Naive thymus-derived CD4-positive, alpha-beta T cell (primary cell): ENCODE data around the gene RSPH1. TPM values are rescaled to one million over a fixed set of nuclear protein-coding genes. Genes with fewer than 3 reads are reported as not detected.

Source experiments
- ATAC-seq: fragments of 150-1000 bp; cut with Tn5 transposase; 2 replicates; pipeline ENCODE4 v1.10.0; 2021; ENCODE audit warnings: mild to moderate bottlenecking, moderate library complexity
- CTCF ChIA-PET: fragments of 350-600 bp; sonication (Branson Sonifier 250); formaldehyde crosslinking; loops from one replicate; lab custom pipeline; 2021; ENCODE audit warnings: antibody characterized with exemption; lab: Charles Lee
- POLR2A ChIA-PET: fragments of 350-600 bp; sonication (Branson Sonifier 250); formaldehyde crosslinking; loops from one replicate; lab custom pipeline; 2021; ENCODE audit warnings: antibody characterized with exemption, inconsistent platforms; lab: Charles Lee
- DNase-seq, 9 donors: peaks; one replicate each; pipeline versions ENCODE4 v3.0.0 to v3.0.0-alpha.2; 2020 to 2022; ENCODE audit warnings: mixed read lengths in 1 of 9
- H3K27ac ChIP-seq: one replicate; pipeline ENCODE4 v1.7.0; 2013; ENCODE audit warnings: mild to moderate bottlenecking, low read depth, low read length, moderate library complexity
- H3K27me3 ChIP-seq, 2 donors: one replicate each; pipeline ENCODE4 v1.7.0; 2013; ENCODE audit warnings: low read length in 2 of 2, mild to moderate bottlenecking in 2 of 2, moderate library complexity in 2 of 2; ENCODE audit not compliant: control insufficient read depth in 2 of 2, insufficient read depth in 2 of 2
- H3K36me3 ChIP-seq, 3 experiments: 1 replicate in 2 of 3; 2 replicates in 1 of 3; pipeline ENCODE4 v1.7.0; 2013; ENCODE audit warnings: low read length in 3 of 3, mild to moderate bottlenecking in 3 of 3, moderate library complexity in 1 of 3; ENCODE audit not compliant: insufficient read depth in 3 of 3, control insufficient read depth in 2 of 3
- H3K4me1 ChIP-seq, 2 donors: one replicate each; pipeline ENCODE4 v1.7.0; 2013; ENCODE audit warnings: low read length in 2 of 2, mild to moderate bottlenecking in 2 of 2, moderate library complexity in 1 of 2; ENCODE audit not compliant: control insufficient read depth in 2 of 2, insufficient read depth in 2 of 2
- H3K4me3 ChIP-seq: 2 replicates; pipeline ENCODE4 v1.7.0; 2013; ENCODE audit warnings: mild to moderate bottlenecking, low read length
- H3K9me3 ChIP-seq, 3 experiments: 1 replicate in 2 of 3; 2 replicates in 1 of 3; pipeline ENCODE4 v1.7.0; 2013; ENCODE audit warnings: low read length in 3 of 3; ENCODE audit not compliant: control insufficient read depth in 2 of 3
- H3K27ac Mint-ChIP-seq, 9 donors: one replicate each; pipeline ENCODE4 v1.8.0; 2020 to 2022; ENCODE audit warnings: mixed read lengths in 9 of 9, mild to moderate bottlenecking in 8 of 9, moderate library complexity in 5 of 9, inconsistent platforms in 2 of 9
- H3K27me3 Mint-ChIP-seq, 5 donors: one replicate each; pipeline ENCODE4 v1.8.0; 2021 to 2022; ENCODE audit warnings: mixed read lengths in 5 of 5, mild to moderate bottlenecking in 1 of 5
- H3K36me3 Mint-ChIP-seq, 5 donors: one replicate each; pipeline ENCODE4 v1.8.0; 2020 to 2022; ENCODE audit warnings: mixed read lengths in 5 of 5, mild to moderate bottlenecking in 3 of 5, inconsistent platforms in 1 of 5
- H3K4me1 Mint-ChIP-seq, 7 donors: one replicate each; pipeline ENCODE4 v1.8.0; 2020 to 2022; ENCODE audit warnings: mixed read lengths in 7 of 7, mild to moderate bottlenecking in 3 of 7, inconsistent platforms in 1 of 7
- H3K4me3 Mint-ChIP-seq, 10 donors: one replicate each; pipeline ENCODE4 v1.8.0; 2020 to 2022; ENCODE audit warnings: mild to moderate bottlenecking in 10 of 10, mixed read lengths in 10 of 10, moderate library complexity in 6 of 10, inconsistent platforms in 2 of 10
- H3K9me3 Mint-ChIP-seq, 11 donors: one replicate each; pipeline ENCODE4 v1.8.0; 2020 to 2022; ENCODE audit warnings: mixed read lengths in 11 of 11, mild to moderate bottlenecking in 4 of 11, inconsistent platforms in 1 of 11, moderate library complexity in 1 of 11
- intact Hi-C, 2 donors: fragments of 100-400 bp; cut with micrococcal nuclease; formaldehyde crosslinking; loops; one replicate each; pipeline ENCODE4 v1.15.1; 2023
- polyA plus RNA-seq, 2 donors: library from polyadenylated mRNA; unstranded; fragments of 300-500 nt; fragmentation: Illumina TruSeq; gene quantifications; one replicate each; pipeline ENCODE4 v1.2.3, GENCODE V29; 2021
- total RNA-seq, 6 experiments: library from RNA in 5 of 6; stranded (reverse) in 5 of 6; gene quantifications; 1 replicate in 5 of 6; 2 replicates in 1 of 6; pipeline ENCODE4 v1.2.3 and lab custom pipeline; 2021 to 2026

Gene RSPH1
- total and polyA plus RNA-seq, 7 experiments from 2014 or later = 0.27 to 0.40 TPM; not detected in 5

DNA sequence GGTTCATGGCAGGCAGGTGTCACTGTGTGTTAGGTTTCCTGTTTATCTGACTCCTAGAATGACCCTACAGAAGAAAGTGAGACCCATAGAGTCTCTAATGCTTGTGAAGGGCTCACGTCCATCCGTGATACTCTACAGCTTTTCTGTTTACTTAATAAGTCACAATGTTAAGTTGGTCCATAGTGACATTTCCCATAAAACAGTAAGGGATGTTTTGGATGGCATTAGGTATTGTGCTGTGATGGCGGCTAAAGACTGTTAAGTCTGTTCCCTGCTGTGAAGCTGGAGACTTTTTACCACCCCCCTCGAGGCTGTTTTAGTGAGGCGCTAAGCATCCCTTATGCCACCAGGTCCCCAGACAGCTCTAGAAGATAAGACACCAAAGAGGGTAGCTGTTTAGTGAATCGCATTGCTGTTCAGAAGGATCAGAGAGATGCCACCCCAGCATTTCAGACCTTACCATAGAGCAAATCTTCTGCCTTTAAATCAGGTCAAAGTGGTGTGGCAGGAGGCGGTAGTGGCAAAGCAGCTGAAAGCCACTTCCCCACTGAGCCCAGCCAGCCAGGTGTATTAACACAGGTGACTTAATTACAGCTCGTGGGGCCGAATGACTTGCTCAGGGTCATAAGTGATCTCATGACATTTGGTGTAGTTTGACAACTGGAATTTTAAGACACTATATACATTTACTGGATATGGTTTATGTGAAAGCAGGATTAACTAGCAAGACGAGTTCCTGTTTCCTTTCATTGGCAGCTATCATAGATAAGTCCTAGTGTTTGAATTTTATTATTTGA lies 42.7 kb upstream of the RSPH1 start:
- no peaks in the 10 kb centered on the region for H3K9me3 Mint-ChIP-seq
- Histone ChIP-seq H3K36me3 (peaks cover 0 to 42% (median 0%) of the 10 kb centered on the region in 3 experiments), H3K27ac (no peak overlapping the region), H3K4me3 (no peak overlapping the region), H3K4me1 (peaks cover 0 to 5% of the 10 kb centered on the region in 2 donors), H3K27me3 (no peaks in the 10 kb centered on the region), H3K9me3 (no peaks in the 10 kb centered on the region)
- no peak overlapping the region for H3K27ac Mint-ChIP-seq
- POLR2A ChIA-PET = no interaction called here
- intact Hi-C loops = loop anchor here in 1 of 2 donors (5.0 kb wide), 1 partner anchor 71 kb away; no protein-coding TSS in a partner anchor
- H3K4me1 Mint-ChIP-seq = peaks cover 5 to 18% (median 10%) of the 10 kb centered on the region in 7 donors
- DNase-seq = no peak
- no peaks in the 10 kb centered on the region for H3K27me3 Mint-ChIP-seq
- no peak overlapping the region for H3K4me3 Mint-ChIP-seq
- CTCF ChIA-PET = interaction anchor here (1.0 to 1.7 kb wide), 2 partner anchors 23 to 88 kb away, joined by 3 to 4 read pairs; no protein-coding TSS in a partner anchor
- ATAC-seq = no peak
- peaks cover 4 to 45% (median 14%) of the 10 kb centered on the region in 5 donors for H3K36me3 Mint-ChIP-seq

DNA sequence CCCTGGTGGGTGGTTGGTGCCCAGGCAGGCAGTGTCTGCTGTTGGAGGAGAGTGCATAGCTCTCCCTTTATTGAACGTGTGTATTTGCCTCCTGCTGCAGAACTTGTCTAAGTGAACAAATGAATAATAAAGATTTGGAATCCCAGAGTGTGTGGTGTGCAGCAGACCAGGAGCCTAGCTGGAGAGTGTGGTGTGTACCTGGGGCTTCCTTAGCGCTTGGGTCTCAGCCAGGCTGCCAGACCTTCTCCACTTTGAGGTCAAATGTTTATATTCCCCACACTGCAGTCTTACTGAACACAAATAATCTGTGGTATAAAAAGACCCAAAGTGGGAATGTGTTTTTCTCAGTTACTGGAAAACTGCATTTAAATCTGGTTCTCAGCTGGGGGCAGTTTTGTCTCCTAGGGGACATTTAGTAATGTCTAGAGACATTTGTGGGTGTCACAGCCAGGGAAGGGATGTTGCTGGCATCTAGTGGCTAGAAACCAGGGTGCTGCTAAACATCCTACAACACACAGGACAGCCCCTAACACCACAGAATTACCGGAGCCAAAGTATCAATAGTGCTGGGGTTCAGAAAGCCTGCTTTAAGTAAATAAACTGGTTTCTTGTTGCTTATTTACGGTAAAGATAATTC lies 41.2 kb upstream of the RSPH1 start:
- Histone ChIP-seq H3K36me3 (peaks cover 0 to 30% (median 0%) of the 10 kb centered on the region in 3 experiments), H3K9me3 (no peaks in the 10 kb centered on the region), H3K4me1 (peaks cover 0 to 5% of the 10 kb centered on the region in 2 donors), H3K27ac (no peak overlapping the region), H3K4me3 (no peak overlapping the region), H3K27me3 (no peaks in the 10 kb centered on the region)
- ATAC-seq = no peak
- peaks cover 4 to 38% (median 12%) of the 10 kb centered on the region in 5 donors for H3K36me3 Mint-ChIP-seq
- intact Hi-C loops = loop anchor here (1.0 to 5.0 kb wide), 3 partner anchors 70 to 199 kb away; no protein-coding TSS in a partner anchor
- H3K4me1 Mint-ChIP-seq = peaks cover 5 to 18% (median 13%) of the 10 kb centered on the region in 7 donors
- ChIA-PET CTCF (interaction anchor here (0.6 to 1.7 kb wide), 3 partner anchors 10 to 209 kb away, joined by 3 to 4 read pairs (median 4); no protein-coding TSS in a partner anchor), POLR2A (interaction anchor here (1.0 kb wide), 1 partner anchor 13 kb away, joined by 3 read pairs; no protein-coding TSS in a partner anchor)
- H3K9me3 Mint-ChIP-seq = no peaks in the 10 kb centered on the region
- no peaks in the 10 kb centered on the region for H3K27me3 Mint-ChIP-seq
- peak in 2 of 9 donors; percentile 18 to 42 for DNase-seq
- no peak overlapping the region for H3K4me3 Mint-ChIP-seq
- peak overlapping the region in 1 of 9 donors; percentile 23 for H3K27ac Mint-ChIP-seq

DNA sequence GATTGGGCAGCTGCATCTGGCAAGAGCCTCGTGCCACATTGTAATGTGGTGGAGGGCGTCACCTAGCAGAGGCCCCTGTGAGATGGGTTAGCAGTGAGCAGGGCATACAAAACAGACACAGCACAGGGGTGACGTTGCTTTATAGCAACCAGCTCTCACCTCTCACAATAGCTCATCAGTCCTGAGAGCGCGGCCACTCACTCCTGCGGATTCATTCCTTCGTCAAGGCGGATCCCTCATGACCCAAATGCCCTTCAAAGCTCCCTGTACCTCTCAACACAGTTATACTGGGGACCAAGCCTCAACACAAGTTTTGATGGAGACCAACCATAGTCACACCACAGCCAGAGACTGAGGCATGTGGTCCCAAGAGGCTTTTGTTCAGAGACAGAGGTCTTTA lies 40.6 kb upstream of the RSPH1 start:
- intact Hi-C loops = loop anchor here in 1 of 2 donors (5.0 kb wide), 1 partner anchor 69 kb away; no protein-coding TSS in a partner anchor
- Mint-ChIP-seq H3K4me3 (no peak overlapping the region), H3K4me1 (peaks cover 5 to 18% (median 13%) of the 10 kb centered on the region in 7 donors), H3K27ac (no peak overlapping the region), H3K27me3 (no peaks in the 10 kb centered on the region), H3K9me3 (no peaks in the 10 kb centered on the region), H3K36me3 (peaks cover 4 to 38% (median 12%) of the 10 kb centered on the region in 5 donors)
- ATAC-seq (no peak), DNase-seq (no peak)
- Histone ChIP-seq H3K27ac (no peak overlapping the region), H3K27me3 (no peaks in the 10 kb centered on the region), H3K36me3 (peaks cover 0 to 29% (median 0%) of the 10 kb centered on the region in 3 experiments), H3K4me3 (no peak overlapping the region), H3K4me1 (peaks cover 0 to 5% of the 10 kb centered on the region in 2 donors), H3K9me3 (no peaks in the 10 kb centered on the region)
- CTCF ChIA-PET = interaction anchor here (1.0 to 1.1 kb wide), 2 partner anchors 9 to 200 kb away, joined by 4 read pairs; no protein-coding TSS in a partner anchor
- POLR2A ChIA-PET = interaction anchor here (0.6 to 1.0 kb wide), 4 partner anchors 9 to 73 kb away, joined by 3 to 4 read pairs (median 3); no protein-coding TSS in a partner anchor

DNA sequence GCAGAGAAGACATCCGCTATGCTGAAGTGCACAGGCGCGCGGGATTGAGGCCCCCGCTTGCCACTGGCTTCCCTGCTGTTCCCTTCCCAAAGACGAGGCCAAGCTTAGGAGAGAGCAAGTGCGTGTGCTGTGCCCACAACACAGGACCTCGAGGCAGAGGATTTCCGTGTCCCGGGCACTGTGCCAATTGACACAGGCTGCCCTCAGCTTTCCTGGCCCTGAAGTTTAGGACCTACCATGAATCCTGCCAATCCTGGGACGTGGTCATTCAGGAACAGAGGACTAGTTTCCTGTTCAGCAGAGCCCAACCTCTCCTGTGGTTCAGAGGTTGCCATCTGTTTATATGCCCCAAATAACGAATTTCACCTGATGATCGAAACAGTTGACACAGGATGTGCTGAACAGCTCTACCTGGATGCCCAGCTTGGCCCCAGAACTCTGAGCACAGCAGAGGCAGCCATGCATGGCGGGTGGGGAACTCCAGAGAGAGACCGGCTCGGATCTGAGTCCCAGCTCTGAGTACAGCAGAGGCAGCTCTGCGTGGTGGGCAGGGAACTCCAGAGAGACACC lies 39.7 kb upstream of the RSPH1 start:
- Histone ChIP-seq H3K9me3 (no peaks in the 10 kb centered on the region), H3K4me3 (no peak overlapping the region), H3K4me1 (peaks cover 0 to 5% of the 10 kb centered on the region in 2 donors), H3K36me3 (peaks cover 0 to 29% (median 0%) of the 10 kb centered on the region in 3 experiments), H3K27me3 (no peaks in the 10 kb centered on the region), H3K27ac (no peak overlapping the region)
- ATAC-seq (no peak), DNase-seq (no peak)
- Mint-ChIP-seq H3K27me3 (no peaks in the 10 kb centered on the region), H3K4me1 (peaks cover 5 to 18% (median 13%) of the 10 kb centered on the region in 7 donors), H3K4me3 (peak overlapping the region in 1 of 10 donors; percentile 29), H3K27ac (no peak overlapping the region), H3K36me3 (peaks cover 6 to 36% (median 12%) of the 10 kb centered on the region in 5 donors), H3K9me3 (no peaks in the 10 kb centered on the region)
- ChIA-PET POLR2A (interaction anchor here (0.6 to 1.0 kb wide), 4 partner anchors 8 to 72 kb away, joined by 3 to 4 read pairs (median 3); no protein-coding TSS in a partner anchor), CTCF (interaction anchor here (0.9 to 1.0 kb wide), 2 partner anchors 137 to 199 kb away, joined by 3 to 4 read pairs; no protein-coding TSS in a partner anchor)
- intact Hi-C loops = loop anchor here in 1 of 2 donors (5.0 kb wide), 1 partner anchor 68 kb away; no protein-coding TSS in a partner anchor

DNA sequence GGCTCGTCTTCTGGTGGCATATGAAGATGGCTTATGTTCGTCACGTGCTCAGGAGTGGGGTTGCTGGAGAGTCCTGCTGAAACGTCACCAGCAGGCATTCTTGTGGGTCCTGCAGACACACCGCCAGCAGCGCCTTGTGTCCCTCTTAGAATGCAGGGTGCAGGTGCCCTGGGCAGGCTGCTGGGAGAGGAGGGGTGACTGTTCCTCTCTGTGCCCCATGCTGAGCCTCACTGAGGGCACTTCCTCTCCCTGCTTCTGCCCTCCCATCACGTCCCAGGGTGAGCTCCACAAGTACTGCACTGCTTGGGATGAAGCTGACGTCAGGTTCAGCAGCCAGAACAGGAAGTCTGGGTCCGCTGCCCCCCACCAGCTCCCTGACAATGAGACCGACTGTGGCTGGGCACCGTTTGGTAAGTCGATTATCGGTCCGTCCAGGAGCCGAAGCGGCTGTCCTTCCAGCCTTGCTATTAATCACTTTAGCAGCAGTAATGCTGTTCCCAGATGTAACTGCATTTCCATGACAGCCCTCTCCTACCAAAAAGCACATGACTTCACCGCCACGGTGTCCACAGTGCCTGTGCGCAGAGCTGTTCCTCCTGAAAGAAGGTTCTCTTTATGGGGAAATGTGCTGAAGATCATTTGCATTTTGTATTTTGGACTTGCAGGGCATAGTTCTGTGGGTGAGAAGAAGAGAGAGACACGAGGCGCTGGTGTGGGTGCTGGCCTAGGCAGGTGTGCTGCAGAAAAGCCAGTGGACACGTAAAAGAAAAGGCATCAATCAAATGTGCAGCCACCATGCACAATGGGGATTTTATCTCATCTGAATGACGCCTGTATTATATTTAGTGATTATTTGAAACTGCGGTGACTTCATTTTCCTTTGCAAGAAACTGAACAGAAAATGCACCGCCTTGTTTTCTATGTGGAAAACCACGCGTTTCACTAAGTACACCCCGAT lies 38.7 kb upstream of the RSPH1 start:
- Mint-ChIP-seq H3K4me3 (peak overlapping the region; percentile 40 to 80 (median 53)), H3K27me3 (no peaks in the 10 kb centered on the region), H3K27ac (peak overlapping the region in 5 of 9 donors; percentile 16 to 90 (median 26)), H3K9me3 (no peaks in the 10 kb centered on the region), H3K4me1 (peaks cover 9 to 28% (median 14%) of the 10 kb centered on the region in 7 donors), H3K36me3 (peaks cover 0 to 28% (median 13%) of the 10 kb centered on the region in 5 donors)
- intact Hi-C loops = loop anchor here in 1 of 2 donors (5.0 kb wide), 1 partner anchor 67 kb away; no protein-coding TSS in a partner anchor
- Histone ChIP-seq H3K36me3 (peaks cover 0 to 23% (median 0%) of the 10 kb centered on the region in 3 experiments), H3K27me3 (no peaks in the 10 kb centered on the region), H3K9me3 (no peaks in the 10 kb centered on the region), H3K4me1 (peaks cover 0 to 5% of the 10 kb centered on the region in 2 donors), H3K4me3 (no peak overlapping the region), H3K27ac (no peak overlapping the region)
- no peak for DNase-seq
- POLR2A ChIA-PET = no interaction called here
- ATAC-seq = peak; percentile 62
- CTCF ChIA-PET = interaction anchor here (0.7 to 0.9 kb wide), 2 partner anchors 136 to 275 kb away, joined by 3 read pairs; no protein-coding TSS in a partner anchor
